Activated CD4-positive, alpha-beta T cell treated with anti-CD3 and anti-CD28 coated beads for 36 hours (primary cell): Measurements from ENCODE around the gene MSI1. TPM values are rescaled to one million over a fixed set of nuclear protein-coding genes. Genes with fewer than 3 reads are reported as not detected.
A peak's percentile ranks its signal among the peaks of the same experiment; 100 is the strongest.

ENCODE experiments used
- ATAC-seq: fragments of 200-7000 bp; cut with Tn5 transposase; one replicate; pipeline ENCODE4 v1.10.0; 2021; ENCODE audit warnings: mild to moderate bottlenecking, moderate library complexity
- CTCF ChIA-PET: fragments of 350-600 bp; sonication (Branson Sonifier 250); formaldehyde crosslinking; loops from one replicate; lab custom pipeline; 2021; ENCODE audit warnings: antibody characterized with exemption; lab: Charles Lee
- POLR2A ChIA-PET: fragments of 350-600 bp; sonication (Branson Sonifier 250); formaldehyde crosslinking; loops from one replicate; lab custom pipeline; 2021; ENCODE audit warnings: antibody characterized with exemption, inconsistent platforms; lab: Charles Lee
- DNase-seq: peaks from one replicate; pipeline ENCODE4 v3.0.0-alpha.2; 2020
- H3K27ac Mint-ChIP-seq: one replicate; pipeline ENCODE4 v1.8.0; 2021; ENCODE audit warnings: mixed read lengths
- H3K27me3 Mint-ChIP-seq: one replicate; pipeline ENCODE4 v1.8.0; 2021; ENCODE audit warnings: mixed read lengths
- H3K36me3 Mint-ChIP-seq: one replicate; pipeline ENCODE4 v1.8.0; 2021; ENCODE audit warnings: low read depth, mixed read lengths
- H3K4me1 Mint-ChIP-seq: one replicate; pipeline ENCODE4 v1.8.0; 2021; ENCODE audit warnings: mixed read lengths
- H3K4me3 Mint-ChIP-seq: one replicate; pipeline ENCODE4 v1.8.0; 2021; ENCODE audit warnings: mild to moderate bottlenecking, moderate library complexity, mixed read lengths
- H3K9me3 Mint-ChIP-seq: one replicate; pipeline ENCODE4 v1.8.0; 2021; ENCODE audit warnings: low read depth, mixed read lengths
- intact Hi-C, 2 experiments: fragments of 100-400 bp; cut with DNase I in 1 of 2; cut with micrococcal nuclease in 1 of 2; formaldehyde crosslinking; loops; one replicate each; pipeline versions ENCODE4 v1.14.2 to v1.15.1; 2022 to 2024; cut with DNase I, micrococcal nuclease
- total RNA-seq, 2 experiments: library from RNA; stranded (reverse); gene quantifications; one replicate each; pipeline ENCODE4 v1.2.3, GENCODE V29; 2021

Gene MSI1
- total RNA-seq, 2 experiments from 2014 or later = 0.96 to 1.3 TPM

DNA sequence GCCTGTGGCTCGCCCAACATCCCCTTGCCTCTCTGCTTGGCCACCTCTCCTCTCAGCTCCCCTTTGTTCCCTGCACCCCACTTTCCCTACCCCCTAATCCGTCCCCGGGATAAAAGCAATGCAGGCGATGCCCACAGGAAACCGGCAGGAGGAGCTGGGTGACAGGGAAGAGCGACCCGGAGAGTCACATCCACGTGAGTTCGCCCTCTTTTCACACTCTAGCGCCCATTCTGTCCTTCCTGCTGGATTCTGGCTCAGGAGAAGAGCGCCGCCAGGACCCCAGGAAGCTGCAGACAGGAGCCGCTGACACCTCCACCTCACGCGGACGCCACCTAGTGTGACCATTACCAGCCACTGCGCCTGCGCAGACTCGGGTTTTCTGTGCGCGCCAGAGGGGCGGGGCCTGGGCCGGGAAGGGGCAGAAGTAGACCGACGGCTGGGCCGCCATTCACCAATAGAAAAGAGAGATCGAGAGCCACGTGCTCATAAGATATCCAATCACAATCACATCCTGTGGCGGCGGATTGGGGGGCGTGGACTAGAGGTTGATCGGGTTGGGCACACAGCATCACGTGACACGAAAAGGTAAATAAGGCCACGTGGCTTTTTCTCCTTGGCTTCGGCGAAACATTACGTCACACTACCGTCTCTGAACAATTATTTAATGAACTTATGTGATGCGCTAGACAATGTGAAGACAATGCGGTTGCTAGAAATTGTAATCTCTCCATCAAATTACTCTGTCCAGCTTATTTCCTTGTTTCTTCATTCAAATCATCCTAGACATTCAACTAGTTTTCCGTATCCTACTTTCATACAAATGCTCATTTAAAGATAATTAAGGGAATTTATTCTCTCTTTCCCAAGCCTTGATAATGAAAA lies 51.5 kb downstream of the MSI1 start:
- no peaks in the 10 kb centered on the region for H3K9me3 Mint-ChIP-seq
- POLR2A ChIA-PET = interaction anchor here (0.6 to 2.2 kb wide), 6 partner anchors 15 to 117 kb away, joined by 3 to 17 read pairs (median 9); partner anchors contain the start of genes RNU4-1, RNU4-2, RPLP0 and SIRT4
- no peaks in the 10 kb centered on the region for H3K36me3 Mint-ChIP-seq
- H3K27me3 Mint-ChIP-seq = no peaks in the 10 kb centered on the region
- CTCF ChIA-PET = interaction anchor here (0.6 to 3.9 kb wide), 15 partner anchors 10 to 153 kb away, joined by 3 to 26 read pairs (median 4); partner anchors contain the start of genes COX6A1, PLA2G1B, RNU4-1 and SIRT4
- peak overlapping the region; percentile 94 for H3K27ac Mint-ChIP-seq
- DNase-seq (peak; percentile 100), ATAC-seq (peak; percentile 100)
- intact Hi-C loops = loop anchor here (1.0 kb wide), 11 partner anchors 15 to 369 kb away; partner anchors contain the start of genes RNU4-1 (in 2 of the 2), SIRT4 (in 2 of the 2), COQ5 (in 1 of the 2) and DYNLL1 (in 1 of the 2)
- peaks cover 12% of the 10 kb centered on the region for H3K4me1 Mint-ChIP-seq
- peak overlapping the region; percentile 92 for H3K4me3 Mint-ChIP-seq

DNA sequence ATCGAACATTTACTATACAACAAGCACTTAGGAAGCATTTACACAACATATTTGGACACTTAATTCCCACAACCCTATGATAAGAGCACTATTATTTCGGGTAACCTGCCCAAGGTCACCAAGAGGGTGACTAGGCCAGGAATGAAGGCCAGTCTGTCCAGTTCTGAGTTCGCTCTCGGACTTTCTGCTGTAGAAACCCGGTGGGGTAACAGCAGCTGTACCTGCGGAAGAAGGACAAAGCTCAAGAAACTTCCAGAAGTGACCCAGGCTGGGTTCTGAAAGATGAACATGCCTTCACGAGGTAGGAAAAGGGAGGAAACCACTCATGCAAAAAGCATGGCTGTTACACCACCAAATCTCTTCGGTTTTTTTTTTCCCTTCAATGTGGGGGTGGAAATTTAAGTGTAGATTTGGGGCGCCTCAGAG lies 52.2 kb downstream of the MSI1 start:
- Mint-ChIP-seq H3K36me3 (no peaks in the 10 kb centered on the region), H3K9me3 (no peaks in the 10 kb centered on the region), H3K4me1 (peaks cover 12% of the 10 kb centered on the region), H3K27me3 (no peaks in the 10 kb centered on the region), H3K4me3 (peak overlapping the region; percentile 92), H3K27ac (peak overlapping the region; percentile 94)
- intact Hi-C loops = loop anchor here (1.0 kb wide), 11 partner anchors 15 to 369 kb away; partner anchors contain the start of genes RNU4-1 (in 2 of the 2), SIRT4 (in 2 of the 2), COQ5 (in 1 of the 2) and DYNLL1 (in 1 of the 2)
- ChIA-PET CTCF (interaction anchor here (0.7 to 3.9 kb wide), 11 partner anchors 10 to 128 kb away, joined by 3 to 26 read pairs (median 4); partner anchors contain the start of genes COX6A1, PLA2G1B, RNU4-1 and SIRT4), POLR2A (interaction anchor here (0.6 to 2.2 kb wide), 6 partner anchors 15 to 116 kb away, joined by 3 to 17 read pairs (median 9); partner anchors contain the start of genes RNU4-1, RNU4-2, RPLP0 and SIRT4)
- DNase-seq (no peak), ATAC-seq (peak; percentile 4)

DNA sequence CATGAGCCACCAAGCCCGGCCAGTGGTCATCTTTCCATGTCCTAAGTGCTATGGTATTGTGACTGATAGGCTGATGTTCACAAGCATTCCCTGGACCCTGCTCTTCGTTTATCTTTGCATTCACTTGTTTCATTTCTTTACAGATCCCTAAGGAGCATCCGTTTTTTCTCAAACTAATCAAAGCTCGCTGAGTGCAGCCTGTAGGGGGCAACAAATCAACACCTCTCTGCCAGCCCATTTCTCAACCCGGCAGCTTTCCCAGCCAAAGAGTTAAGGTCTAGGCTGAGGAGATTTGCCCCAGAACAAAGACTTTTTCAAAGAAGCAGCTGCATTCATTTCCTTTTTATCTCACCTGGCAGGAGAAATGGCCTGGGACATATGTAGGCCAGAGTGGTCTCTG lies 54.7 kb downstream of the MSI1 start:
- CTCF ChIA-PET = interaction anchor here (0.6 to 3.4 kb wide), 5 partner anchors 11 to 309 kb away, joined by 3 to 16 read pairs (median 4); partner anchors contain the start of gene SIRT4
- POLR2A ChIA-PET = interaction anchor here (1.5 to 2.8 kb wide), 2 partner anchors 12 to 23 kb away, joined by 3 to 15 read pairs; partner anchors contain the start of genes RNU4-2 and SIRT4
- intact Hi-C loops = no loop called here
- no peak for ATAC-seq
- H3K4me3 Mint-ChIP-seq = no peak overlapping the region
- no peaks in the 10 kb centered on the region for H3K36me3 Mint-ChIP-seq
- H3K4me1 Mint-ChIP-seq = peaks cover 12% of the 10 kb centered on the region
- peak; percentile 20 for DNase-seq
- no peaks in the 10 kb centered on the region for H3K9me3 Mint-ChIP-seq
- H3K27ac Mint-ChIP-seq = no peak overlapping the region
- no peaks in the 10 kb centered on the region for H3K27me3 Mint-ChIP-seq

DNA sequence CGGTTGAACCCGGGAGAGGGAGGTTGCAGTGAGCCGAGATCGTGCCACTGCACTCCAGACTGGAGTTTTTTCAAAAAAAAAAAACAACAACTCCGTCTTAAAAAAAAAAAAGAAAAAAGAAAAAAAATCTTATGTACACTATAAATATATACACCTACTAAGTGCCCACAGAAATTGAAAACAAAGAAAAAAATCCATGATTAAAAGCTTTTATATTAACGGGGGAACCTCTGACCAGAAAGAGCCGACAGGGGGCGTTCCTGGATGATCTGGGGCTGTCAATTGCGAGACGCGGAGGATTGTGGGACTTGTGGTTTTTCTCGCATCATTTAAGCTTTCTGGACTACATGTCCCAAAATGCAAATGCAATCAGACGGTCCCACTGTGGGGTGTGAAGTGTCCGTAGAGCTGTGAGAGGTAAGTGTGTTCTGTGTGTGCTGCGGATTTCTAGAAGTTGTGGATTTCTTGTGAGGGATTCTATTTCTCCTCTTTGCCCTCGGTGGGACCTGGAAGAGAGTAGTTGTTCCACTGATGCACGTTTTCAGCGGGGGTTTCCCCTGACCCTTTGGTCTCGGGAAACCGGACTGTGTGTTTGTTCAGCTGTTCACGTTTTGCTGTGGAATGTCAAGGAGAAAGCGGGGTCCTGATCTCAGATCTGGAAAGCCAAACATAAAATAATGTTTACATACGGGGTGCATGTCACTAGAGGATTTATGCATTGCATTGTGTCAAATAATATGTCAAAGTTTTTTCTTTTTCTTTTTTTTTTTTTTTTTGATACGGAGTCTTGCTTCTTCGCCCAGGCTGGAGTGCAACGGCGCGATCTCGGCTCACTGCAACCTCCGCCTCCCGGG lies 66.8 kb downstream of the MSI1 start, which contains the start of gene SIRT4:
SIRT4 (plus strand) TSS at position 360 of the 854 bp plus-strand sequence. CDS start 1,241 bp downstream, outside the sequence.
- ChIA-PET POLR2A (interaction anchor here (0.6 to 4.6 kb wide), 9 partner anchors 10 to 1369 kb away, joined by 3 to 150 read pairs (median 3); partner anchors contain the start of genes RNU4-1, RNU4-2 and RPLP0), CTCF (interaction anchor here (0.6 to 2.9 kb wide), 28 partner anchors 8 to 281 kb away, joined by 3 to 33 read pairs (median 4); partner anchors contain the start of genes COQ5, DYNLL1, POP5 and PXN)
- intact Hi-C loops = loop anchor here (1.0 to 2.0 kb wide), 4 partner anchors 9 to 137 kb away; partner anchors contain the start of genes RNU4-1 (in 2 of the 2) and COX6A1 (in 1 of the 2)
- DNase-seq = peak; percentile 94
- Mint-ChIP-seq H3K4me1 (peaks cover 9% of the 10 kb centered on the region), H3K36me3 (no peaks in the 10 kb centered on the region), H3K4me3 (peak within 1 kb of the TSS; percentile 95), H3K27me3 (no peaks in the 10 kb centered on the region), H3K27ac (peak within 1 kb of the TSS; percentile 97), H3K9me3 (no peaks in the 10 kb centered on the region)
- ATAC-seq = peak; percentile 100

DNA sequence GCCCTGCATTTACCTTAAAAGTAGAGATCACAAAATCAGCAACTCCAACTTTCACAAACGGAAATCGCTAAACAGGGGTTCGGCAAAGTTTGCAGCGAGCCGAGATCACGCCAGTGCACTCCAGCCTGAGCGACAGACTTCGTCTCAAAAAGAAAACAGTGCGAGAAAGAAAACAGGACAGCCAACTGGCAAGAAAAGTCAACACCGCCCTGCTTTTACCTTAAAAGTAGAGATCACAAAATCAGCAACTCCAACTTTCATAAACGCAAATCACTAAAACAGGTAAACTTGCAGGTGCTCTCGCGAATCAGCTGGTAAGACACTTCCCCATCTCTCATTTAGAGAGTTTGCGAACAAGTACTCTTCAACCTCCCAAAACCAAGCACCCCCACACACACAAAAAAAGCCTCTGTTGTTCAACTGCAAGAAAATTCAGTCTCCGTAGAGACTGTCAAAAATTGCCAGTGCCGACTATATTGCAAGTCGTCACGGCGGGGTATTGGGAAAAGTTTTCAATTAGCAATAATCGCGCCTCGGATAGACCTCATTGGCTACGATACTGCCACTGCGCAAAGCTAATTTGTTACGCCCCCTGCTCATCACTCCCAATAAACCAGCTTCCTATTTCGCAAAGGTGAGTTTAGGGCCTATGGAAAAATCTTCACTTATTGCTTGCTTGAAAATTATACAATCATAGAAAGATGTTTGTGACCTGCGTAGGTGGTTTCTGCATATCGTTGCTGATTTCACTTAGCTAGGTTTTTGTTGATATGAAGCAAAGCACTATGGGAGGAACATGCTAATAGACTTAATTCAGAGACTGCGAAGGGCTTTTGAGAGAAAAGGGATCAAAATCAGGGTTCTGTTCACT lies 76.1 kb downstream of the MSI1 start, which contains the start of gene RNU4-1:
RNU4-1 (minus strand) TSS at position 577 of the 871 bp plus-strand sequence.
- H3K4me1 Mint-ChIP-seq = peaks cover 7% of the 10 kb centered on the region
- H3K4me3 Mint-ChIP-seq = no peak within 1 kb of the TSS
- intact Hi-C loops = loop anchor here (1.0 to 5.0 kb wide), 11 partner anchors 9 to 1334 kb away; partner anchors contain the start of genes RAB35 (in 2 of the 2), SIRT4 (in 2 of the 2), BICDL1 (in 1 of the 2) and COX6A1 (in 1 of the 2)
- no peaks in the 10 kb centered on the region for H3K36me3 Mint-ChIP-seq
- POLR2A ChIA-PET = interaction anchor here (0.6 to 5.3 kb wide), 43 partner anchors 11 to 1375 kb away, joined by 3 to 281 read pairs (median 6); partner anchors contain the start of genes COQ5, DYNLL1, MLEC and PLA2G1B
- H3K27ac Mint-ChIP-seq = no peak within 1 kb of the TSS
- no peaks in the 10 kb centered on the region for H3K27me3 Mint-ChIP-seq
- CTCF ChIA-PET = interaction anchor here (0.5 to 5.5 kb wide), 11 partner anchors 10 to 581 kb away, joined by 3 to 72 read pairs (median 4); partner anchors contain the start of genes RPLP0 and SIRT4
- no peaks in the 10 kb centered on the region for H3K9me3 Mint-ChIP-seq
- ATAC-seq (peak; percentile 69), DNase-seq (peak; percentile 88)

DNA sequence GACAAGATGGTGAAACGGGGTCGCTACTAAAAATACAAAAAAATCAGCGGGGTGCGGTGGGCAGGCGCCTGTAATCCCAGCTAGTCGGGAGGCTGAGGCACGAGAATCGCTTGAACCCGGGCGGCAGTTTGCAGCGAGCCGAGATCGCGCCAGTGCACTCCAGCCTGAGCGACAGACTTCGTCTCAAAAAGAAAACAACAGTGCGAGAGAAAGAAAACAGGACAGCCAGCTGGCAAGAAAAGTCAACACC lies 76.6 kb downstream of the MSI1 start:
- H3K27me3 Mint-ChIP-seq = no peaks in the 10 kb centered on the region
- peaks cover 7% of the 10 kb centered on the region for H3K4me1 Mint-ChIP-seq
- H3K9me3 Mint-ChIP-seq = no peaks in the 10 kb centered on the region
- H3K27ac Mint-ChIP-seq = no peak overlapping the region
- ATAC-seq (peak; percentile 7), DNase-seq (no peak)
- POLR2A ChIA-PET = interaction anchor here (0.7 to 5.3 kb wide), 32 partner anchors 11 to 1109 kb away, joined by 3 to 281 read pairs (median 12); partner anchors contain the start of genes BICDL1, COQ5, DYNLL1 and PXN
- H3K4me3 Mint-ChIP-seq = no peak overlapping the region
- CTCF ChIA-PET = interaction anchor here (0.5 to 5.5 kb wide), 6 partner anchors 10 to 247 kb away, joined by 3 to 72 read pairs (median 8); partner anchors contain the start of genes RPLP0 and SIRT4
- intact Hi-C loops = loop anchor here (2.0 to 5.0 kb wide), 9 partner anchors 92 to 1334 kb away; partner anchors contain the start of genes RAB35 (in 2 of the 2), BICDL1 (in 1 of the 2), COX6A1 (in 1 of the 2) and ORAI1 (in 1 of the 2)
- H3K36me3 Mint-ChIP-seq = no peaks in the 10 kb centered on the region

Other genes with a start within 250 kb of the MSI1 start
- 100 to 1,000 TPM; 125 to 139 TPM for gene GCN1, start 174.4 kb downstream of the MSI1 start, total RNA-seq
- 1,000 to 10,000 TPM; 3,424 to 4,221 TPM for gene RPLP0, start 168.1 kb downstream of the MSI1 start, total RNA-seq
- gene PXN, start 103.4 kb downstream of the MSI1 start, total RNA-seq = 100 to 1,000 TPM in 1 of 2 experiments, 10 to 100 TPM in 1; 74.5 to 104 TPM
- 1,000 to 10,000 TPM in 1 of 2 experiments, 100 to 1,000 TPM in 1; 385 to 1,689 TPM for gene RNU4-2, start 77.3 kb downstream of the MSI1 start, total RNA-seq
- 1,000 to 10,000 TPM in 1 of 2 experiments, 100 to 1,000 TPM in 1; 323 to 1,150 TPM for gene RNU4-1, start 75.9 kb downstream of the MSI1 start, total RNA-seq
- gene SIRT4, start 66.8 kb downstream of the MSI1 start, total RNA-seq = 1 to 10 TPM; 2.2 to 4.0 TPM
- gene PLA2G1B, start 41.4 kb downstream of the MSI1 start, total RNA-seq = under 1 TPM in 1 of 2 experiments, not detected in 1; 0.51 TPM
- 100 to 1,000 TPM; 424 to 495 TPM for gene COX6A1, start 68.9 kb upstream of the MSI1 start, total RNA-seq
- 10 to 100 TPM; 20.9 to 36.0 TPM for gene TRIAP1, start 77.2 kb upstream of the MSI1 start, total RNA-seq
- 10 to 100 TPM; 26.3 to 36.3 TPM for gene GATC, start 77.3 kb upstream of the MSI1 start, total RNA-seq
- 100 to 1,000 TPM; 140 to 209 TPM for gene SRSF9, start 100.6 kb upstream of the MSI1 start, total RNA-seq
- 100 to 1,000 TPM; 166 to 169 TPM for gene DYNLL1, start 126.9 kb upstream of the MSI1 start, total RNA-seq
- gene COQ5, start 160.0 kb upstream of the MSI1 start, total RNA-seq = 10 to 100 TPM; 31.3 to 32.6 TPM
- 100 to 1,000 TPM; 177 to 184 TPM for gene RNF10, start 165.2 kb upstream of the MSI1 start, total RNA-seq
- gene POP5, start 212.2 kb upstream of the MSI1 start, total RNA-seq = 10 to 100 TPM; 44.8 to 52.6 TPM